Measurements from ENCODE around the gene NRIP1.

DNA sequence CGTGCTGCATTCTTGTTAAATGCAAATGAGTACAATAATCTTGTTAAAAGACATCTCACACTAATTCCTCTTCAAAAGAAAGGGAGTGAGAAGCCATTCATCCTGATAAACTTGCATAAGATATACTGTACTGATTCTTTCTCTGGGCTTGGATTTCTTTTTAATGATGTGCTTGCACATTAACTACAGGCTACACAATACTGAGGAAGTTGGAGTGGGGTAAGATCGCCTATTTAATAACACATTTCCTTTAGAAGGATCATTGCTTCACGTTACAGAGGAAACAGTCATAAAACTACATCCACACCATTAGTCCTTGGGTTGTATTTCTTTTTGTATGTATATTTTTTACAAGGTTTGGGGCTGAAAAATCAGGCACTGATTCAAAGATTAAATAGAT is 36.6 kb downstream of the NRIP1 start:
- TF ChIP-seq EZH2 (IDR thresholded peaks at IDR 0.05; ENCODE audit: low read length) = no peak
- TF ChIP-seq, protein P1, sequence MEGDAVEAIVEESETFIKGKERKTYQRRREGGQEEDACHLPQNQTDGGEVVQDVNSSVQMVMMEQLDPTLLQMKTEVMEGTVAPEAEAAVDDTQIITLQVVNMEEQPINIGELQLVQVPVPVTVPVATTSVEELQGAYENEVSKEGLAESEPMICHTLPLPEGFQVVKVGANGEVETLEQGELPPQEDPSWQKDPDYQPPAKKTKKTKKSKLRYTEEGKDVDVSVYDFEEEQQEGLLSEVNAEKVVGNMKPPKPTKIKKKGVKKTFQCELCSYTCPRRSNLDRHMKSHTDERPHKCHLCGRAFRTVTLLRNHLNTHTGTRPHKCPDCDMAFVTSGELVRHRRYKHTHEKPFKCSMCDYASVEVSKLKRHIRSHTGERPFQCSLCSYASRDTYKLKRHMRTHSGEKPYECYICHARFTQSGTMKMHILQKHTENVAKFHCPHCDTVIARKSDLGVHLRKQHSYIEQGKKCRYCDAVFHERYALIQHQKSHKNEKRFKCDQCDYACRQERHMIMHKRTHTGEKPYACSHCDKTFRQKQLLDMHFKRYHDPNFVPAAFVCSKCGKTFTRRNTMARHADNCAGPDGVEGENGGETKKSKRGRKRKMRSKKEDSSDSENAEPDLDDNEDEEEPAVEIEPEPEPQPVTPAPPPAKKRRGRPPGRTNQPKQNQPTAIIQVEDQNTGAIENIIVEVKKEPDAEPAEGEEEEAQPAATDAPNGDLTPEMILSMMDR (optimal IDR thresholded peaks at IDR 0.05 in 1 of 3, IDR thresholded peaks at IDR 0.05 in 1 of 3, conservative IDR thresholded peaks at IDR 0.05 in 1 of 3; ENCODE audit: extremely low read depth in 1 of 3, insufficient read depth in 2 of 3, low read length in 3 of 3) = no peak
